Trophoblast cell (in vitro differentiated cells and primary cell): ENCODE measurements around the gene AKIRIN1.

ENCODE experiments used
- DNase-seq, 2 donors: peaks; one replicate each; pipeline ENCODE4 v3.0.0-alpha.2; 2016
- H2AFZ ChIP-seq: 2 replicates; pipeline ENCODE4 v1.6.1; 2013; ENCODE audit warnings: low read length, moderate library complexity, mild to moderate bottlenecking; ENCODE audit not compliant: insufficient read depth, poor library complexity
- H2AK5ac ChIP-seq: 2 replicates; pipeline ENCODE4 v1.6.1; 2013; ENCODE audit warnings: mild to moderate bottlenecking, low read length
- H2BK120ac ChIP-seq: 2 replicates; pipeline ENCODE4 v1.6.1; 2013; ENCODE audit warnings: low read length, mild to moderate bottlenecking, moderate library complexity; ENCODE audit not compliant: insufficient read depth, poor library complexity
- H2BK12ac ChIP-seq: 2 replicates; pipeline ENCODE4 v1.6.1; 2013; ENCODE audit warnings: mild to moderate bottlenecking, low read length, moderate library complexity
- H2BK5ac ChIP-seq: 2 replicates; pipeline ENCODE4 v1.6.1; 2013; ENCODE audit warnings: low read length, low read depth, moderate library complexity, mild to moderate bottlenecking; ENCODE audit not compliant: poor library complexity
- H3K14ac ChIP-seq: 2 replicates; pipeline ENCODE4 v1.6.1; 2013; ENCODE audit warnings: mild to moderate bottlenecking, low read length
- H3K18ac ChIP-seq: 2 replicates; pipeline ENCODE4 v1.6.1; 2013; ENCODE audit warnings: mild to moderate bottlenecking, low read length
- H3K23ac ChIP-seq: 2 replicates; pipeline ENCODE4 v1.6.1; 2013; ENCODE audit warnings: low read length
- H3K27ac ChIP-seq: 2 replicates; pipeline ENCODE4 v1.5.1; 2013; ENCODE audit warnings: low read depth, mild to moderate bottlenecking, inconsistent platforms, low read length, moderate library complexity
- H3K27me3 ChIP-seq: 2 replicates; pipeline ENCODE4 v1.6.1; 2013; ENCODE audit warnings: inconsistent platforms, mild to moderate bottlenecking, low read length, moderate library complexity; ENCODE audit not compliant: insufficient read depth
- H3K36me3 ChIP-seq, 2 experiments: 1 replicate in 1 of 2; 2 replicates in 1 of 2; pipeline ENCODE4 v1.6.1; 2013; ENCODE audit warnings: low read length in 2 of 2, mild to moderate bottlenecking in 2 of 2, moderate library complexity in 1 of 2; ENCODE audit not compliant: insufficient read depth in 2 of 2, control insufficient read depth in 1 of 2
- H3K4ac ChIP-seq: 2 replicates; pipeline ENCODE4 v1.6.1; 2013; ENCODE audit warnings: low read depth, mild to moderate bottlenecking, low read length, moderate library complexity
- H3K4me1 ChIP-seq, 2 experiments: 1 replicate in 1 of 2; 2 replicates in 1 of 2; pipeline ENCODE4 v1.6.1; 2013; ENCODE audit warnings: low read length in 2 of 2, mild to moderate bottlenecking in 2 of 2, moderate library complexity in 1 of 2; ENCODE audit not compliant: insufficient read depth in 2 of 2, control insufficient read depth in 1 of 2
- H3K4me2 ChIP-seq: 2 replicates; pipeline ENCODE4 v1.6.1; 2013; ENCODE audit warnings: inconsistent platforms, mild to moderate bottlenecking, low read length, moderate library complexity
- H3K4me3 ChIP-seq: 2 replicates; pipeline ENCODE4 v1.5.1; 2013; ENCODE audit warnings: mild to moderate bottlenecking, low read depth, low read length, inconsistent platforms
- H3K79me1 ChIP-seq: one replicate; pipeline ENCODE4 v1.6.1; 2013; ENCODE audit warnings: low read length
- H3K79me2 ChIP-seq: 2 replicates; pipeline ENCODE4 v1.6.1; 2013; ENCODE audit warnings: low read length, mild to moderate bottlenecking; ENCODE audit not compliant: control insufficient read depth, insufficient read depth, poor library complexity
- H3K9ac ChIP-seq: 2 replicates; pipeline ENCODE4 v1.6.1; 2013; ENCODE audit warnings: mild to moderate bottlenecking, low read length
- H3K9me3 ChIP-seq: 2 replicates; pipeline ENCODE4 v1.6.1; 2013; ENCODE audit warnings: low read depth, mild to moderate bottlenecking, control low read depth, inconsistent platforms, low read length; ENCODE audit not compliant: insufficient read depth
- H4K12ac ChIP-seq: 2 replicates; pipeline ENCODE4 v1.6.1; 2013; ENCODE audit warnings: low read depth, mild to moderate bottlenecking, low read length, moderate library complexity
- H4K8ac ChIP-seq: 2 replicates; pipeline ENCODE4 v1.6.1; 2013; ENCODE audit warnings: low read depth, mild to moderate bottlenecking, low read length, moderate library complexity
- H4K91ac ChIP-seq: one replicate; pipeline ENCODE4 v1.6.1; 2013; ENCODE audit warnings: low read depth, mild to moderate bottlenecking, low read length, moderate library complexity
- WGBS: extraction: QIAGEN DNeasy Blood & Tissue Kit; methylation state at CpG from one replicate; pipeline ENCODE4 v1.1.7; 2013; ENCODE audit warnings: missing lambda C conversion rate; ENCODE audit not compliant: insufficient read length, insufficient coverage; ENCODE audit errors: extremely low coverage; 5-methylcytosine and 5-hydroxymethylcytosine counted together

Gene AKIRIN1

DNA sequence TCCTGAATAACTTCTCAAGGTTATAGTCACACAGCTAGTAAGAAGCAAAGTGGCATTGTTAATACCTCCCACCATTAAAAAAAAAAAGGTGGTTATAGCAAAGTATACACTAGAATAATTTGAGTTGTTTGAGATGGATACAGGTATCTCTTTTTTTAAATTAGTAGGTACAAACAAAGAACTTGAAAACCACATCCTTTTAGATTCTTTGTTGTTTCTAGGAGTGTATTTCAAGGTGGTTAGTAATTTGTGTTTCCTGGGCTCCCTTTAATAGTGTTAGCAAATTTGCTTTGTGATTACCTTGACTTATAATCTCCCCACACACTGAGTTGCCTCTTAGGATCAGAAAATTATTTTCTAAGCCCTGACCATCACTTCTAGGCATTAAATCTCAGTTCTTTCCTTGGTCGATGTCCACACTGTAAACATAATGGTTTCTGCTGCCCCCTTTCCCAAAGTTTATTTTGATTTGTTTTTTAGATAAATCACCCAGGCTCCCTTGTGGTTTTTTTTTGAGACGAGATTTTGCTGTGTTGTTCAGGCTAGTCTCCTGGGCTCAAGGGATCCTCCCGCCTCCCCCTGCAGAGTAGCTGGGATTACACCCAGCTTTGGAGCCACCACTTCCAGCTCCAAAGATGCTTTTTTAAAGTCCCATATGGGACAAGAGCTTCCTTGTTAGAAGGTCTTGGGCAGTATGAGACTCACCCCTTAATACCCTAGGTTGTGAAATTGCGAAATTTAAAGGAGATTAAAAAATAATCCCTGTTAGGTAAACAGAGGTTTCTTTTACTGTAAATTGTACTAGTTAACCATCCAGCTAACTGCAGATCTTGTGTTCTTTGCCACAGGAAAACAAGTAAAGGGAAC, 6.2 kb downstream of the AKIRIN1 start:
- Histone ChIP-seq H4K8ac (no peak overlapping the region), H3K4me3 (no peak overlapping the region), H3K9ac (no peak overlapping the region), H3K79me2 (peaks cover 8% of the 10 kb centered on the region), H3K4ac (peak overlapping the region; percentile 70), H2AK5ac (no peak overlapping the region), H2AFZ (no peak overlapping the region), H2BK5ac (no peak overlapping the region), H3K4me1 (peaks cover 0 to 2% of the 10 kb centered on the region in 2 experiments), H3K27ac (no peak overlapping the region), H2BK120ac (no peak overlapping the region), H3K27me3 (no peaks in the 10 kb centered on the region), H4K91ac (no peak overlapping the region), H3K36me3 (peaks cover 27 to 46% of the 10 kb centered on the region in 2 experiments), H4K12ac (no peak overlapping the region), H2BK12ac (no peak overlapping the region), H3K14ac (no peak overlapping the region), H3K18ac (no peak overlapping the region), H3K23ac (no peak overlapping the region), H3K9me3 (no peaks in the 10 kb centered on the region), H3K79me1 (no peaks in the 10 kb centered on the region), H3K4me2 (no peak overlapping the region)
- no peak for DNase-seq
- WGBS, result no CpG with 5 or more reads among the region's 4 CpGs

DNA sequence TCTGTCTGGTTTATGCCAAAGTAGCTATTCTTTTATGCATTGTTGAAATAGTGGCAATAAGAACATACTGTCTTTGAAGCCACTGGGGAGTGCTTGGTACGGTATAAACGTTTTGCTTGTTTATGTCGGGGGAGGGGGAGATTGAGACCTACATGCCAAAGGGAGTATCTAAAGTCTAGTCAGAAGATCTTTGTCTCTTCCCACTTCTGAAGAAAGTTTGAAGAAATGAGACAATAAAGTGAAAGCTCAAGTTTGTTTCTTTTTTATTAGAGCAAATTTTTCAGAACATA, 6.8 kb downstream of the AKIRIN1 start:
- Histone ChIP-seq H3K27me3 (no peaks in the 10 kb centered on the region), H3K79me2 (peaks cover 5% of the 10 kb centered on the region), H3K14ac (no peak overlapping the region), H4K8ac (no peak overlapping the region), H3K9ac (no peak overlapping the region), H3K4me2 (no peak overlapping the region), H2AFZ (no peak overlapping the region), H3K9me3 (no peaks in the 10 kb centered on the region), H2BK120ac (no peak overlapping the region), H3K4ac (no peak overlapping the region), H3K79me1 (no peaks in the 10 kb centered on the region), H4K12ac (no peak overlapping the region), H3K4me3 (no peak overlapping the region), H3K36me3 (peaks cover 31 to 49% of the 10 kb centered on the region in 2 experiments), H3K23ac (no peak overlapping the region), H3K4me1 (peaks cover 0 to 2% of the 10 kb centered on the region in 2 experiments), H4K91ac (no peak overlapping the region), H2BK5ac (no peak overlapping the region), H2AK5ac (no peak overlapping the region), H3K18ac (no peak overlapping the region), H3K27ac (no peak overlapping the region), H2BK12ac (no peak overlapping the region)
- WGBS, result no CpG with 5 or more reads among the region's 3 CpGs
- no peak for DNase-seq

DNA sequence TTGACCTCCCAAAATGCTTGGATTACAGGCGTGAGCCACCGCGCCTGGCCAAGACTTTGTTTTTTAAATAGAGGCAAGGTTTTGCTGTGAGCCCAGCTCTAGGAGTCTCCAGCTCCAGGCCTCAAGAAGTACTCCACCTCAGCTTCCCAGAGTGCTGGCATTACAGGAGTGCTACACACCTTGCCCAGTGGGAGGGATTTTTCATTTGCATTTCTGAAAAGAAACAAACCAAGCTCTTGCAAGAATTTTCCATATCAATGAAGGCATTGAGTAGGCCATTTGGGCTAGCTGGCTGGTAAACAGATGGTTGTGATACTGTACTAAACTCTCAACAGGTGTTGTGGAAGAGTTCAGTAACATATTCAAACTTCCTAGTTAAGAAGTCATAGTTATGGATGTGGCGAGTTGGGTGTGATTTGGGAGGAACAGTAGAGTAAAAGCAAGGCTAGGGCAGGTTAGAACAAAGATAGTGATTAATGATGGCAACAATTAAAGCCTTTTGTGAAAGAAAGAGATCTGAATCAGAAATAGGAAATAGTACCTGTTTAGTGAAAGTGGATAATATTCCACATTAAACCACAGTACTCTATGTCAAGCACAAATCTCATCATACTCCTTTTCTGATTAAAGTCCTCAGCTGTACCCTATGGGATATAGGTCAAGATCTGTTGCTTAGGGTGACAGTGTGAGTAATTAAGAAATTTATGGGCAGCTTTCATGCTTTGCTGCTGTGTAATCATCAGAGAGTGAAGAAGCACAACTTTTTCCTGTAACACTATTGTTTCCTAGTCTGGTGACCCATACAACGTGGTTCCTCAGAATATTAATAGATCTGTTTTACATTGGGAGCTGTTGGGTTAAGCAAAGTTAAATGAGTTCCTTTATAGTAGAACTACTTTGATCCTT, 10.7 kb downstream of the AKIRIN1 start:
- H2BK5ac ChIP-seq, result no peak overlapping the region
- H3K79me2 ChIP-seq, result no peaks in the 10 kb centered on the region
- no peak overlapping the region for H3K23ac ChIP-seq
- WGBS, result 100% methylated on average over 1 of the region's 5 CpGs
- H4K12ac ChIP-seq, result no peak overlapping the region
- H2AK5ac ChIP-seq, result no peak overlapping the region
- H4K91ac ChIP-seq, result no peak overlapping the region
- no peak overlapping the region for H2AFZ ChIP-seq
- no peak overlapping the region for H4K8ac ChIP-seq
- H3K4me3 ChIP-seq, result no peak overlapping the region
- H3K79me1 ChIP-seq, result no peaks in the 10 kb centered on the region
- no peak overlapping the region for H3K18ac ChIP-seq
- H3K4me1 ChIP-seq, result no peaks in the 10 kb centered on the region
- H2BK120ac ChIP-seq, result no peak overlapping the region
- no peak overlapping the region for H2BK12ac ChIP-seq
- H3K27ac ChIP-seq, result no peak overlapping the region
- H3K9me3 ChIP-seq, result no peaks in the 10 kb centered on the region
- no peak for DNase-seq
- H3K14ac ChIP-seq, result no peak overlapping the region
- no peak overlapping the region for H3K4me2 ChIP-seq
- H3K27me3 ChIP-seq, result no peaks in the 10 kb centered on the region
- peaks cover 36 to 61% of the 10 kb centered on the region in 2 experiments for H3K36me3 ChIP-seq
- no peak overlapping the region for H3K4ac ChIP-seq
- no peak overlapping the region for H3K9ac ChIP-seq

DNA sequence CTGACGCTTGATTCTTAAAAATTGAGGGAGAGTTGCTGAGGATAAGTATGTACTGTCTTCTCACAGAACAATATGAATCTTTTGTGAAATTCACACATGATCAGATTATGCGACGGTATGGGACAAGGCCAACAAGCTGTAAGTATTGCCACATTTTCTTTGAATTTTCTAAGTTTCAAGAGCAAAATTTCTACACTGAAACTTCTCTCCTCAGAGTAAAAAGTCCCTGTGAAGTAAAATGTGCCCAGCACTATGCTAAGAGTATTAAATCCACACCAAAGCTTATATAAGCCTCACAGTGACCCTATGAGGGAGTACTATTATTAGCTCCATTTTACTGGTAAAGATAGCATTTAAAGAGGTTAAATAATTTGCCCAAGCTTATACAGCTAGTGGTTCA, 12.2 kb downstream of the AKIRIN1 start:
- no peak overlapping the region for H3K4me2 ChIP-seq
- H3K9me3 ChIP-seq, result no peaks in the 10 kb centered on the region
- H2BK120ac ChIP-seq, result no peak overlapping the region
- H3K79me2 ChIP-seq, result no peaks in the 10 kb centered on the region
- no peak overlapping the region for H3K14ac ChIP-seq
- H3K27ac ChIP-seq, result no peak overlapping the region
- H3K18ac ChIP-seq, result no peak overlapping the region
- H3K27me3 ChIP-seq, result no peaks in the 10 kb centered on the region
- DNase-seq, result no peak
- H4K91ac ChIP-seq, result no peak overlapping the region
- H2AFZ ChIP-seq, result no peak overlapping the region
- H3K36me3 ChIP-seq, result peaks cover 38 to 68% of the 10 kb centered on the region in 2 experiments
- no peaks in the 10 kb centered on the region for H3K79me1 ChIP-seq
- no peak overlapping the region for H2BK5ac ChIP-seq
- H3K23ac ChIP-seq, result no peak overlapping the region
- no peak overlapping the region for H3K4ac ChIP-seq
- H3K9ac ChIP-seq, result no peak overlapping the region
- WGBS, result no CpG with 5 or more reads among the region's 3 CpGs
- no peak overlapping the region for H2AK5ac ChIP-seq
- no peak overlapping the region for H4K8ac ChIP-seq
- H2BK12ac ChIP-seq, result no peak overlapping the region
- no peaks in the 10 kb centered on the region for H3K4me1 ChIP-seq
- no peak overlapping the region for H3K4me3 ChIP-seq
- no peak overlapping the region for H4K12ac ChIP-seq
